A549 (cell line): Measurements from ENCODE around the gene SH3PXD2A. TPM values are rescaled to one million over a fixed set of nuclear protein-coding genes. Genes with fewer than 3 reads are reported as not detected.

Source experiments
- ATAC-seq, 2 experiments: fragments of 200-7000 bp in 1 of 2; fragments of >200 bp in 1 of 2; cut with Nextera tagmentation in 1 of 2; cut with Tn5 transposase in 1 of 2; 3 replicates each; pipeline versions ENCODE4 v1.8.0 to v1.9.1; 2018 to 2020; ENCODE audit warnings: mild to moderate bottlenecking in 1 of 2, moderate library complexity in 1 of 2
- CTCF ChIA-PET: fragments of 300-600 bp; sonication (Branson Sonifier 250); formaldehyde crosslinking; extraction: SDS; loops from one replicate; lab custom pipeline; 2021; ENCODE audit warnings: antibody characterized with exemption, inconsistent platforms; lab: Yijun Ruan, JAX
- POLR2A ChIA-PET: fragments of 350-600 bp; formaldehyde crosslinking; extraction: SDS; loops from one replicate; lab custom pipeline; 2021; ENCODE audit warnings: antibody characterized with exemption, inconsistent platforms; lab: Yijun Ruan, JAX
- DNase-seq, 2 experiments: peaks; one replicate each; pipeline versions ENCODE4 v3.0.0 to v3.0.0-alpha.2; 2011 to 2016; ENCODE audit warnings: low read depth in 1 of 2, low spot score in 1 of 2
- FAIRE-seq: peaks from 2 replicates; lab custom pipeline; 2011; peaks lifted over from hg19 to GRCh38; lab: Jason Lieb, UNC
- H3K27ac ChIP-seq, 2 experiments: fragments of >200 bp; sonication (Bioruptor Twin); formaldehyde crosslinking; 3 replicates each; pipeline ENCODE4 v1.5.1; 2016 to 2017
- H3K4me1 ChIP-seq: fragments of >200 bp; sonication (Bioruptor Twin); formaldehyde crosslinking; 3 replicates; pipeline ENCODE4 v1.6.1; 2016
- H3K4me2 ChIP-seq: fragments of >200 bp; sonication (Bioruptor Twin); formaldehyde crosslinking; 3 replicates; pipeline ENCODE4 v1.6.1; 2016
- H3K4me3 ChIP-seq: fragments of >200 bp; sonication (Bioruptor Twin); formaldehyde crosslinking; 3 replicates; pipeline ENCODE4 v1.5.1; 2016
- H3K9me3 ChIP-seq: fragments of >200 bp; sonication (Bioruptor Twin); formaldehyde crosslinking; 3 replicates; pipeline ENCODE4 v1.6.1; 2016
- CBX2 ChIP-seq: fragments of 200-600 bp; sonication (generic); IDR thresholded peaks from 2 replicates; pipeline ENCODE4 v1.6.1; 2016; ENCODE audit warnings: low read depth, mild to moderate bottlenecking, borderline replicate concordance
- CEBPB ChIP-seq, 2 experiments: fragments of >200 bp in 1 of 2; sonication (Bioruptor Twin) in 1 of 2; formaldehyde crosslinking in 1 of 2; IDR thresholded peaks; 2 replicates each; pipeline ENCODE4 v1.6.1; 2012 to 2016
- CHD4 ChIP-seq: fragments of 200-600 bp; sonication (generic); IDR thresholded peaks from 2 replicates; pipeline ENCODE4 v1.6.1; 2016; ENCODE audit warnings: antibody characterized with exemption, mild to moderate bottlenecking, borderline replicate concordance
- EHF ChIP-seq: fragments of 250-450 bp; sonication (Bioruptor Pico); IDR thresholded peaks from 2 replicates; pipeline ENCODE4 v1.5.0; 2020; ENCODE audit warnings: mild to moderate bottlenecking
- ELK1 ChIP-seq: fragments of 150-350 bp; IDR thresholded peaks from 2 replicates; pipeline ENCODE4 v1.6.1; 2014; ENCODE audit warnings: low read depth, mild to moderate bottlenecking, low read length
- EP300 ChIP-seq, 2 experiments: fragments of >200 bp; sonication (Bioruptor Twin); formaldehyde crosslinking; IDR thresholded peaks; 2 replicates in 1 of 2; 3 replicates in 1 of 2; pipeline ENCODE4 v1.6.1; 2016 to 2017
- FOXS1 ChIP-seq: fragments of 250-450 bp; sonication (Bioruptor Pico); IDR thresholded peaks from 2 replicates; pipeline ENCODE4 v1.5.0; 2020; ENCODE audit warnings: mild to moderate bottlenecking, moderate library complexity
- HES2 ChIP-seq: fragments of >200 bp; sonication (Bioruptor Twin); formaldehyde crosslinking; IDR thresholded peaks from 2 replicates; pipeline ENCODE4 v1.6.1; 2016
- HEYL ChIP-seq: fragments of 250-450 bp; sonication (Bioruptor Pico); IDR thresholded peaks from 2 replicates; pipeline ENCODE4 v1.8.0; 2021; ENCODE audit warnings: mild to moderate bottlenecking, moderate library complexity
- HOXB13 ChIP-seq: fragments of 250-450 bp; sonication (Bioruptor Pico); IDR thresholded peaks from 2 replicates; pipeline ENCODE4 v1.5.0; 2020; ENCODE audit warnings: low read depth, mild to moderate bottlenecking, moderate library complexity
- JUN ChIP-seq, 2 experiments: fragments of >200 bp; sonication (Bioruptor Twin); formaldehyde crosslinking; IDR thresholded peaks; 2 replicates in 1 of 2; 3 replicates in 1 of 2; pipeline ENCODE4 v1.6.1; 2016 to 2017
- JUNB ChIP-seq: fragments of >200 bp; sonication (Bioruptor Twin); formaldehyde crosslinking; IDR thresholded peaks from 2 replicates; pipeline ENCODE4 v1.6.1; 2016
- KDM1A ChIP-seq: fragments of 200-600 bp; sonication (generic); IDR thresholded peaks from 2 replicates; pipeline ENCODE4 v1.6.1; 2016; ENCODE audit warnings: low read depth, mild to moderate bottlenecking
- KDM5A ChIP-seq: fragments of 200-600 bp; sonication (generic); IDR thresholded peaks from 2 replicates; pipeline ENCODE4 v1.6.1; 2016; ENCODE audit warnings: antibody characterized with exemption, mild to moderate bottlenecking
- PBX3 ChIP-seq: IDR thresholded peaks from 2 replicates; pipeline ENCODE4 v1.6.1; 2012
- PHF8 ChIP-seq: fragments of 200-600 bp; sonication (generic); IDR thresholded peaks from 2 replicates; pipeline ENCODE4 v1.6.1; 2016; ENCODE audit warnings: low read depth, mild to moderate bottlenecking, antibody characterized with exemption, moderate library complexity, borderline replicate concordance
- POLR2AphosphoS2 ChIP-seq: conservative IDR thresholded peaks from 2 replicates; pipeline ENCODE4 v1.6.1; 2012; ENCODE audit warnings: low read length, improper control_type of control experiment, inconsistent platforms
- REST ChIP-seq: fragments of 200-600 bp; sonication (generic); IDR thresholded peaks from 2 replicates; pipeline ENCODE4 v1.6.1; 2016; ENCODE audit warnings: antibody characterized with exemption, mild to moderate bottlenecking, moderate library complexity
- RNF2 ChIP-seq: fragments of 200-600 bp; sonication (generic); IDR thresholded peaks from 2 replicates; pipeline ENCODE4 v1.6.1; 2016; ENCODE audit warnings: low read depth, mild to moderate bottlenecking, antibody characterized with exemption, moderate library complexity, borderline replicate concordance
- TFCP2L1 ChIP-seq: fragments of 250-450 bp; sonication (Bioruptor Pico); IDR thresholded peaks from 2 replicates; pipeline ENCODE4 v1.5.0; 2021; ENCODE audit warnings: mild to moderate bottlenecking
- ZC3H11A ChIP-seq: fragments of 450-650 bp; IDR thresholded peaks from 2 replicates; pipeline ENCODE4 v1.6.1; 2014; ENCODE audit warnings: antibody characterized with exemption, mild to moderate bottlenecking
- ZFP36 ChIP-seq: fragments of 450-650 bp; IDR thresholded peaks from 2 replicates; pipeline ENCODE4 v1.6.1; 2014; ENCODE audit warnings: borderline replicate concordance; ENCODE audit not compliant: partially characterized antibody
- WGBS: methylation state at CpG from one replicate; pipeline ENCODE4 v1.1.6; 2017; ENCODE audit errors: missing lambda C conversion rate; 5-methylcytosine and 5-hydroxymethylcytosine counted together
- polyA plus RNA-seq, 4 experiments: library from polyadenylated mRNA; depleted of rRNA in 3 of 4; stranded (reverse); fragments of >200 nt; fragmentation: RNase III in 1 of 4; extraction: RNeasy Plus Mini Kit Qiagen cat#74134 plus additional on column Dnase treatment in 1 of 4; gene quantifications; 2 replicates in 3 of 4; 3 replicates in 1 of 4; pipeline ENCODE4 v1.2.3, GENCODE V29; 2011 to 2017

The SH3PXD2A gene
- polyA plus RNA-seq, 2 of the 4 experiments (the other 2 are of a cell fraction), result 2.4 to 3.9 TPM

- TF ChIP-seq KDM1A, result no peak
Observed at GRCh38 chr10:103558911-103559310, 296.5 kb downstream of the SH3PXD2A start (continued).

GRCh38 chr10:103557455-103557854 lies 297.9 kb downstream of the SH3PXD2A start:
- TF ChIP-seq ZFP36 (no peak), KDM1A (no peak), PBX3 (no peak), CBX2 (no peak), HES2 (no peak), EP300 (IDR thresholded peaks at IDR 0.05) (no peak), HEYL (CRISPR knock-in tag) (no peak), CHD4 (no peak), HOXB13 (CRISPR knock-in tag) (no peak), FOXS1 (no peak), PHF8 (no peak), JUNB (no peak), REST (no peak), JUN (IDR thresholded peaks at IDR 0.05) (no peak), KDM5A (no peak), ZC3H11A (no peak)
- TF ChIP-seq, all 56 proteins: peak for 0
- no peak overlapping the region for H3K4me2 ChIP-seq
- no peak for FAIRE-seq
- H3K4me3 ChIP-seq, result no peak overlapping the region
- ChIA-PET CTCF (interaction anchor here (0.7 to 2.2 kb wide), 5 partner anchors 7 to 142 kb away, joined by 3 to 13 read pairs (median 6); no protein-coding TSS in a partner anchor), POLR2A (no interaction called here)
- H3K9me3 ChIP-seq, result no peaks in the 10 kb centered on the region
- H3K27ac ChIP-seq, result no peak overlapping the region
- no peak for DNase-seq
- WGBS, result 85% methylated on average over 10 of the region's 10 CpGs
- H3K4me1 ChIP-seq, result peaks cover 9% of the 10 kb centered on the region; the same call in 2 of the 3 replicates
- ATAC-seq, result no peak

- ChIA-PET CTCF (interaction anchor here (1.9 to 2.2 kb wide), 2 partner anchors 8 to 11 kb away, joined by 7 to 13 read pairs; no protein-coding TSS in a partner anchor), POLR2A (no interaction called here)
- H3K4me1 ChIP-seq, result peaks cover 9% of the 10 kb centered on the region; the same call in 2 of the 3 replicates
- TF ChIP-seq RNF2 (no peak), EHF (CRISPR knock-in tag) (no peak), POLR2AphosphoS2 (no peak), TFCP2L1 (CRISPR knock-in tag) (no peak), CEBPB (IDR thresholded peaks at IDR 0.05) (no peak), ELK1 (no peak)
- DNase-seq, result no peak
- H3K4me2 ChIP-seq, result no peak overlapping the region
- no peaks in the 10 kb centered on the region for H3K9me3 ChIP-seq
- 83% methylated on average over 12 of the region's 12 CpGs for WGBS
- no peak for ATAC-seq
- no peak for FAIRE-seq
- no peak overlapping the region for H3K4me3 ChIP-seq
- no peak overlapping the region for H3K27ac ChIP-seq
Observed at GRCh38 chr10:103556383-103557007, 298.9 kb downstream of the SH3PXD2A start.
